ENCODE results near the gene GLIS1. TPM values are rescaled to one million over a fixed set of nuclear protein-coding genes. Genes with fewer than 3 reads are reported as not detected.

Gene GLIS1
- total RNA-seq, 1 experiment from 2014 or later, result 0.28 TPM

GRCh38 chr1:53659436-53659835 is 79.5 kb downstream of the GLIS1 start:
- no peaks in the 10 kb centered on the region for H3K23me2 ChIP-seq (ENCODE audit: insufficient read length, low read depth, low read length, poor library complexity, severe bottlenecking)
- no peaks in the 10 kb centered on the region; a peak in 1 of 7 replicates for H3K36me3 Mint-ChIP-seq (ENCODE audit: insufficient read depth in 1 of 3, low read depth in 3 of 3)
- H3K79me2 ChIP-seq (ENCODE audit: insufficient read depth, low read length), result no peaks in the 10 kb centered on the region
- no peak overlapping the region for H3K9ac ChIP-seq (ENCODE audit: extremely low read depth, insufficient read length, low read length)
- H3K14ac ChIP-seq (ENCODE audit: insufficient read depth, low read length), result no peak overlapping the region
- H4K8ac ChIP-seq (replicated peaks; ENCODE audit: insufficient read length, low read depth, low read length), result no peak overlapping the region
- H3K4me3 Mint-ChIP-seq, result no peak overlapping the region
- H3K56ac ChIP-seq (ENCODE audit: insufficient read length, low read depth, low read length), result no peak overlapping the region
- H3T11ph ChIP-seq (ENCODE audit: low read length), result no peak overlapping the region
- no peak overlapping the region for H2AFZ ChIP-seq (ENCODE audit: low read length)
- TF ChIP-seq CTCF (conservative IDR thresholded peaks at IDR 0.05), result no peak
- no peak overlapping the region for H3K27ac Mint-ChIP-seq
- H3K4ac ChIP-seq (ENCODE audit: low read depth, low read length), result no peak overlapping the region
- no peak overlapping the region for H2BK15ac ChIP-seq (ENCODE audit: low read depth, low read length)
- no peaks in the 10 kb centered on the region for H3K79me1 ChIP-seq (ENCODE audit: insufficient read depth, low read depth, low read length, poor library complexity, severe bottlenecking)
- no peak overlapping the region for H2BK20ac ChIP-seq (ENCODE audit: low read depth, low read length, poor library complexity, severe bottlenecking)
- no peaks in the 10 kb centered on the region for H3K9me3 Mint-ChIP-seq
- no CpG with 5 or more reads among the region's 2 CpGs for WGBS (ENCODE audit: extremely low coverage, insufficient read length, low lambda C conversion rate)
- H3K27me3 ChIP-seq (ENCODE audit: insufficient read depth, low read length), result no peaks in the 10 kb centered on the region
- H2BK120ac ChIP-seq (ENCODE audit: low read depth, low read length, poor library complexity, severe bottlenecking), result no peak overlapping the region
- H3K27me3 Mint-ChIP-seq (ENCODE audit: low read depth), result peaks cover 15% of the 10 kb centered on the region
- H3K18ac ChIP-seq (ENCODE audit: insufficient read length, low read depth, low read length), result no peak overlapping the region
- DNase-seq, result no peak
- H2BK12ac ChIP-seq (ENCODE audit: insufficient read length, low read depth, low read length), result no peak overlapping the region
- no peak overlapping the region for H2AK5ac ChIP-seq (ENCODE audit: insufficient read length, low read length)
- H3K4me1 ChIP-seq (ENCODE audit: insufficient read depth, low read length), result no peaks in the 10 kb centered on the region
- H2BK5ac ChIP-seq (ENCODE audit: insufficient read length, low read length), result no peak overlapping the region
- no peak overlapping the region for H4K91ac ChIP-seq (ENCODE audit: insufficient read length, low read depth, low read length)
- H3K4me2 ChIP-seq (ENCODE audit: insufficient read depth, insufficient read length, low read length), result no peak overlapping the region
- no peaks in the 10 kb centered on the region for H4K20me1 ChIP-seq (ENCODE audit: control insufficient read depth, insufficient read depth, insufficient read length)
- peaks cover 9 to 15% of the 10 kb centered on the region in 2 experiments for H3K4me1 Mint-ChIP-seq
- H3K23ac ChIP-seq (ENCODE audit: insufficient read length, low read depth, low read length), result no peak overlapping the region
- no peak overlapping the region for H3K27ac ChIP-seq (ENCODE audit: insufficient read length, low read depth, low read length)
- no peak overlapping the region for H4K5ac ChIP-seq (ENCODE audit: insufficient read length, low read depth, low read length)
- no peaks in the 10 kb centered on the region for H3K9me3 ChIP-seq (ENCODE audit: control insufficient read depth, low read depth, low read length)
